HepG2 (cell line): ENCODE results near the gene NPFFR1. TPM values are rescaled to one million over a fixed set of nuclear protein-coding genes. Genes with fewer than 3 reads are reported as not detected.

ENCODE experiments used
- ATF2 ChIP-seq: sonication (generic); formaldehyde crosslinking; IDR thresholded peaks from 2 replicates; pipeline ENCODE4 v1.4.0; 2020; ENCODE audit warnings: missing genetic modification reagents
- GPN1 ChIP-seq: sonication (generic); formaldehyde crosslinking; IDR thresholded peaks from 2 replicates; pipeline ENCODE4 v1.5.1; 2020; ENCODE audit warnings: missing genetic modification reagents, borderline replicate concordance
- IKZF4 ChIP-seq: sonication (generic); formaldehyde crosslinking; IDR thresholded peaks from 2 replicates; pipeline ENCODE4 v1.5.1; 2020; ENCODE audit warnings: borderline replicate concordance, mild to moderate bottlenecking, low read depth, missing genetic modification reagents; ENCODE audit errors: not compliant biosample characterization
- ISL2 ChIP-seq: sonication (generic); formaldehyde crosslinking; IDR thresholded peaks from 2 replicates; pipeline ENCODE4 v1.5.0; 2020; ENCODE audit warnings: missing genetic modification reagents
- KAT8 ChIP-seq: IDR thresholded peaks from 2 replicates; pipeline ENCODE4 v1.6.1; 2016; ENCODE audit warnings: missing genetic modification reagents, missing compliant biosample characterization
- KDM4B ChIP-seq: sonication (generic); formaldehyde crosslinking; IDR thresholded peaks from 2 replicates; pipeline ENCODE4 v1.4.0; 2020; ENCODE audit warnings: missing genetic modification reagents
- NFYB ChIP-seq: sonication (generic); formaldehyde crosslinking; IDR thresholded peaks from 2 replicates; pipeline ENCODE4 v1.4.0; 2020; ENCODE audit warnings: missing genetic modification reagents
- NRL ChIP-seq: sonication (generic); formaldehyde crosslinking; IDR thresholded peaks from 2 replicates; pipeline ENCODE4 v1.5.0; 2020; ENCODE audit warnings: missing genetic modification reagents, mild to moderate bottlenecking, moderate library complexity, borderline replicate concordance
- PITX1 ChIP-seq: sonication (generic); formaldehyde crosslinking; IDR thresholded peaks from 2 replicates; pipeline ENCODE4 v1.5.1; 2020; ENCODE audit warnings: mild to moderate bottlenecking, missing genetic modification reagents
- RXRB ChIP-seq: IDR thresholded peaks from 2 replicates; pipeline ENCODE4 v1.6.1; 2016; ENCODE audit warnings: borderline replicate concordance, missing genetic modification reagents, missing compliant biosample characterization
- SAP130 ChIP-seq: IDR thresholded peaks from 2 replicates; pipeline ENCODE4 v1.6.1; 2016; ENCODE audit warnings: low read depth
- TCF7L2 ChIP-seq: IDR thresholded peaks from 2 replicates; pipeline ENCODE4 v1.6.1; 2011; ENCODE audit warnings: mild to moderate bottlenecking, low read depth, low read length, moderate library complexity
- TP53 ChIP-seq: sonication (generic); formaldehyde crosslinking; conservative IDR thresholded peaks from 2 replicates; pipeline ENCODE4 v1.4.0; 2020; ENCODE audit warnings: missing genetic modification reagents
- ZBTB43 ChIP-seq: sonication (generic); formaldehyde crosslinking; conservative IDR thresholded peaks from 2 replicates; pipeline ENCODE4 v1.4.0; 2020; ENCODE audit warnings: missing genetic modification reagents
- ZNF343 ChIP-seq: sonication (generic); formaldehyde crosslinking; IDR thresholded peaks from 2 replicates; pipeline ENCODE4 v1.4.0; 2020; ENCODE audit warnings: mild to moderate bottlenecking, missing genetic modification reagents
- ZNF556 ChIP-seq: sonication (generic); formaldehyde crosslinking; IDR thresholded peaks from 2 replicates; pipeline ENCODE4 v1.4.0; 2020; ENCODE audit warnings: mild to moderate bottlenecking, missing genetic modification reagents, borderline replicate concordance
- ZNF558 ChIP-seq: sonication (generic); formaldehyde crosslinking; IDR thresholded peaks from 2 replicates; pipeline ENCODE4 v1.9.0; 2022; ENCODE audit warnings: mild to moderate bottlenecking, missing genetic modification reagents, borderline replicate concordance
- ZNF574 ChIP-seq: sonication (generic); formaldehyde crosslinking; IDR thresholded peaks from 2 replicates; pipeline ENCODE4 v1.4.0; 2020; ENCODE audit warnings: missing genetic modification reagents
- ZNF724P ChIP-seq: sonication (generic); formaldehyde crosslinking; IDR thresholded peaks from 2 replicates; pipeline ENCODE4 v1.8.0; 2022; ENCODE audit warnings: missing genetic modification reagents, borderline replicate concordance
- polyA plus RNA-seq, 8 experiments: library from polyadenylated mRNA; depleted of rRNA in 3 of 8; stranded (reverse) in 7 of 8; unstranded in 1 of 8; fragments of >200 nt; fragmentation: Illumina TruSeq in 4 of 8; extraction: Trizol in 4 of 8; gene quantifications; 2 replicates each; pipeline versions ENCODE4 v1.2.1 to v1.2.3, GENCODE V29; 2011 to 2016; ENCODE audit warnings: low read depth in 4 of 8, missing spikeins in 1 of 8, mixed read lengths in 1 of 8; ENCODE audit not compliant: insufficient read depth in 1 of 8
- total RNA-seq, 5 experiments: library from RNA; depleted of rRNA; stranded (reverse); fragments of >200 nt; fragmentation: Illumina TruSeq; extraction: Trizol; gene quantifications; 2 replicates each; pipeline ENCODE4 v1.2.3, GENCODE V29; 2016; ENCODE audit warnings: low read depth in 1 of 5
- TF ChIP-seq, protein P1 (sequence below): sonication (generic); formaldehyde crosslinking; IDR thresholded peaks from 2 replicates; pipeline ENCODE4 v1.4.0; 2020; ENCODE audit warnings: mild to moderate bottlenecking, missing genetic modification reagents
- TF ChIP-seq, protein P2 (sequence below): sonication (generic); formaldehyde crosslinking; IDR thresholded peaks from 2 replicates; pipeline ENCODE4 v1.8.0; 2022; ENCODE audit warnings: mild to moderate bottlenecking, missing genetic modification reagents, moderate library complexity

The NPFFR1 gene
- total and polyA plus RNA-seq, 2 of the 13 experiments (the other 11 are each of a cell fraction or from before 2014, with no cell fraction given), result under 0.01 TPM; not detected in 1

GRCh38 chr10:70323697-70324338 lies 40.0 kb upstream of the NPFFR1 start (continued):
- no peak for TF ChIP-seq ZBTB43 (CRISPR knock-in tag)
- TF ChIP-seq, protein P1, sequence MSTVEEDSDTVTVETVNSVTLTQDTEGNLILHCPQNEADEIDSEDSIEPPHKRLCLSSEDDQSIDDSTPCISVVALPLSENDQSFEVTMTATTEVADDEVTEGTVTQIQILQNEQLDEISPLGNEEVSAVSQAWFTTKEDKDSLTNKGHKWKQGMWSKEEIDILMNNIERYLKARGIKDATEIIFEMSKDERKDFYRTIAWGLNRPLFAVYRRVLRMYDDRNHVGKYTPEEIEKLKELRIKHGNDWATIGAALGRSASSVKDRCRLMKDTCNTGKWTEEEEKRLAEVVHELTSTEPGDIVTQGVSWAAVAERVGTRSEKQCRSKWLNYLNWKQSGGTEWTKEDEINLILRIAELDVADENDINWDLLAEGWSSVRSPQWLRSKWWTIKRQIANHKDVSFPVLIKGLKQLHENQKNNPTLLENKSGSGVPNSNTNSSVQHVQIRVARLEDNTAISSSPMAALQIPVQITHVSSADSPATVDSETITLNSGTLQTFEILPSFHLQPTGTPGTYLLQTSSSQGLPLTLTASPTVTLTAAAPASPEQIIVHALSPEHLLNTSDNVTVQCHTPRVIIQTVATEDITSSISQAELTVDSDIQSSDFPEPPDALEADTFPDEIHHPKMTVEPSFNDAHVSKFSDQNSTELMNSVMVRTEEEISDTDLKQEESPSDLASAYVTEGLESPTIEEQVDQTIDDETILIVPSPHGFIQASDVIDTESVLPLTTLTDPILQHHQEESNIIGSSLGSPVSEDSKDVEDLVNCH (CRISPR knock-in tag), result 0 out of 2 replicates have a peak, but pooled peaks have one; percentile 68
- peak; percentile 85 for TF ChIP-seq KDM4B (CRISPR knock-in tag)
- TF ChIP-seq ATF2 (CRISPR knock-in tag), result peak; percentile 43; the same call in 1 of the 2 replicates
- peak; percentile 87 for TF ChIP-seq ZNF574 (CRISPR knock-in tag)
- no peak for TF ChIP-seq TCF7L2
- TF ChIP-seq PITX1 (CRISPR knock-in tag), result peak; percentile 56; the same call in 1 of the 2 replicates
- TF ChIP-seq IKZF4 (CRISPR knock-in tag), result peak; percentile 23
- peak; percentile 97 for TF ChIP-seq KAT8 (CRISPR knock-in tag)
- no peak for TF ChIP-seq TP53 (CRISPR knock-in tag)
- TF ChIP-seq ZNF724P (CRISPR knock-in tag), result no peak
- TF ChIP-seq ZNF558 (CRISPR knock-in tag), result 0 out of 2 replicates have a peak, but pooled peaks have one; percentile 58
- TF ChIP-seq SAP130, result peak; percentile 89
- TF ChIP-seq, protein P2, sequence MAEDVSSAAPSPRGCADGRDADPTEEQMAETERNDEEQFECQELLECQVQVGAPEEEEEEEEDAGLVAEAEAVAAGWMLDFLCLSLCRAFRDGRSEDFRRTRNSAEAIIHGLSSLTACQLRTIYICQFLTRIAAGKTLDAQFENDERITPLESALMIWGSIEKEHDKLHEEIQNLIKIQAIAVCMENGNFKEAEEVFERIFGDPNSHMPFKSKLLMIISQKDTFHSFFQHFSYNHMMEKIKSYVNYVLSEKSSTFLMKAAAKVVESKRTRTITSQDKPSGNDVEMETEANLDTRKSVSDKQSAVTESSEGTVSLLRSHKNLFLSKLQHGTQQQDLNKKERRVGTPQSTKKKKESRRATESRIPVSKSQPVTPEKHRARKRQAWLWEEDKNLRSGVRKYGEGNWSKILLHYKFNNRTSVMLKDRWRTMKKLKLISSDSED (CRISPR knock-in tag), result no peak
- TF ChIP-seq NFYB (CRISPR knock-in tag), result 0 out of 2 replicates have a peak, but pooled peaks have one; percentile 16
- peak; percentile 53; the same call in 1 of the 2 replicates for TF ChIP-seq ZNF343 (CRISPR knock-in tag)
- no peak; the same call in 1 of the 2 replicates for TF ChIP-seq GPN1 (CRISPR knock-in tag)
- TF ChIP-seq ZNF556 (CRISPR knock-in tag), result peak; percentile 92
- peak; percentile 94 for TF ChIP-seq NRL (CRISPR knock-in tag)
- TF ChIP-seq RXRB, result peak; percentile 100
- peak; percentile 39 for TF ChIP-seq ISL2 (CRISPR knock-in tag)
